Tibial artery (tissue), 4 donors: Measurements from ENCODE around the gene ST3GAL2.

Source experiments
- DNase-seq, 2 donors: peaks; one replicate each; pipeline ENCODE4 v3.0.0-alpha.2; 2019
- H3K27ac ChIP-seq, 2 donors: fragments of 200-600 bp; sonication (generic) in 1 of 2; 1 replicate in 1 of 2; 2 replicates in 1 of 2; pipeline ENCODE4 v1.5.1; 2018 to 2019; ENCODE audit warnings: mild to moderate bottlenecking in 1 of 2
- H3K27me3 ChIP-seq, 2 donors: fragments of 200-600 bp; sonication (generic) in 1 of 2; one replicate each; pipeline versions ENCODE4 v1.5.1 to v1.6.0; 2016 to 2019
- H3K36me3 ChIP-seq, 3 donors: fragments of 200-600 bp; sonication (generic) in 2 of 3; one replicate each; pipeline ENCODE4 v1.5.1; 2016 to 2019; ENCODE audit warnings: mild to moderate bottlenecking in 2 of 3
- H3K4me1 ChIP-seq, 4 donors: fragments of 200-600 bp; sonication (generic) in 2 of 4; 1 replicate in 3 of 4; 2 replicates in 1 of 4; pipeline ENCODE4 v1.5.1; 2016 to 2019
- H3K4me3 ChIP-seq, 2 donors: fragments of 200-600 bp; sonication (generic) in 1 of 2; 1 replicate in 1 of 2; 2 replicates in 1 of 2; pipeline ENCODE4 v1.5.1; 2018 to 2019; ENCODE audit warnings: mild to moderate bottlenecking in 2 of 2
- H3K9me3 ChIP-seq, 3 donors: fragments of 200-600 bp; sonication (generic) in 1 of 3; one replicate each; pipeline ENCODE4 v1.5.1; 2016 to 2019
- CTCF ChIP-seq, 2 experiments: fragments of 200-600 bp in 1 of 2; fragments of 450-650 bp in 1 of 2; IDR thresholded peaks; one replicate each; pipeline ENCODE4 v1.5.1; 2017 to 2019; ENCODE audit warnings: antibody characterized with exemption in 2 of 2, mild to moderate bottlenecking in 1 of 2, moderate library complexity in 1 of 2
- intact Hi-C: fragments of 100-400 bp; cut with DNase I; formaldehyde crosslinking; loops from one replicate; pipeline ENCODE4 v1.15.0; 2023; ENCODE audit warnings: low total_unique reads

Gene ST3GAL2

GRCh38 chr16:70395345-70395901 lies 43.5 kb downstream of the ST3GAL2 start:
- DNase-seq: peak; percentile 32 to 75
- Histone ChIP-seq H3K27ac (no peak overlapping the region), H3K4me1 (peaks cover 0 to 8% (median 6%) of the 10 kb centered on the region in 4 donors), H3K36me3 (peaks cover 7 to 49% (median 27%) of the 10 kb centered on the region in 3 donors), H3K27me3 (no peaks in the 10 kb centered on the region), H3K9me3 (no peaks in the 10 kb centered on the region), H3K4me3 (no peak overlapping the region)
- intact Hi-C loops: no loop called here
- peak; percentile 39 to 45 for TF ChIP-seq CTCF (IDR thresholded peaks at IDR 0.05)

- no peak overlapping the region for H3K4me3 ChIP-seq
- intact Hi-C loops: no loop called here
- peaks cover 7 to 43% (median 27%) of the 10 kb centered on the region in 3 donors for H3K36me3 ChIP-seq
- H3K27me3 ChIP-seq: no peaks in the 10 kb centered on the region
- H3K27ac ChIP-seq: no peak overlapping the region
- H3K9me3 ChIP-seq: no peaks in the 10 kb centered on the region
- no peak for TF ChIP-seq CTCF (IDR thresholded peaks at IDR 0.05)
- DNase-seq: no peak
- H3K4me1 ChIP-seq: peaks cover 0 to 8% (median 6%) of the 10 kb centered on the region in 4 donors
Measured at GRCh38 chr16:70394853-70395252, 44.0 kb downstream of the ST3GAL2 start.

DNA sequence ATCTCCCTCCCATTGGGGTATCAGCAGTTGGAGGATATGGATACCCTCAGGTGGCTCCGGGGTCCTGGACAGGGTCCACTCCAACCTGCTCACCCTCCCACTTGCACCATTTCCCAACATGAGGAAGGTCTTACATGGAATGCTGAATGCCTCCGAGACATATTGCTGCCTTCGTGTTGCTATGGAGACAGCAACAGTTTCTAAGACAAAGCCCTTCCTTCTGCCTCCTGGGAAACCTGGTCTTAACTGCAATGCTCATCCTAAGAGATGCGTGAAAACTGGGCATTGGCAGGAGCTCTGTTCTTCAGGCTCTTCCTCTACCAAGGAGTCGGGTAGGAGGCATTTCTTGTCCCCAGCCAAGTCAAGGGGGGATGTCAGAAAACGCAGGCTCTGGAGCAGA lies 45.2 kb downstream of the ST3GAL2 start:
- intact Hi-C loops: no loop called here
- DNase-seq: no peak
- Histone ChIP-seq H3K27ac (no peak overlapping the region), H3K4me1 (peaks cover 0 to 8% (median 6%) of the 10 kb centered on the region in 4 donors), H3K9me3 (no peaks in the 10 kb centered on the region), H3K36me3 (peaks cover 6 to 33% (median 21%) of the 10 kb centered on the region in 3 donors), H3K4me3 (no peak overlapping the region), H3K27me3 (no peaks in the 10 kb centered on the region)
- no peak for TF ChIP-seq CTCF (IDR thresholded peaks at IDR 0.05)

DNA sequence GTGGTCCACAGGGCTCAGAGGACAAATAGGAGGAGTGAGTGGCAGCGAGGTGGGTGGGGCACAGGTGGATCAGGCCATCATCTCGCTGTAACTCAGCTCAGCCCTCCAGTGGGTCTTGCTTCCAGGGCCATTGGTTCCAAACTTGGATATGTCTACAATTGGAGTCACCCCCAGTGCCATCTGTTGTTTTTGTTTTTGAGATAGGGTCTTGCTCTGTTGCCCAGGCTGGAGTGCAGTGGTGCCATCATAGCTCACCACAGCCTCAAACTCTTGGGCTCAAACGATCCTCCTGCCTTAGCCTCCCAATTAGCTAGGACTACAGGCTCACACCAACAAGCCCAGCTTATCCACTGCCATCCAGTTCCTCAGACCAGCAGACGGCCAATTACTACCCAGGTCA lies 46.3 kb downstream of the ST3GAL2 start:
- no peak for TF ChIP-seq CTCF (IDR thresholded peaks at IDR 0.05)
- peaks cover 10 to 33% (median 21%) of the 10 kb centered on the region in 3 donors for H3K36me3 ChIP-seq
- intact Hi-C loops: no loop called here

GRCh38 chr16:70391881-70392481 lies 46.9 kb downstream of the ST3GAL2 start:
- TF ChIP-seq CTCF (IDR thresholded peaks at IDR 0.05): no peak
- no peaks in the 10 kb centered on the region for H3K27me3 ChIP-seq
- peaks cover 0 to 8% (median 6%) of the 10 kb centered on the region in 4 donors for H3K4me1 ChIP-seq
- no peak overlapping the region for H3K27ac ChIP-seq
- peaks cover 11 to 39% (median 23%) of the 10 kb centered on the region in 3 donors for H3K36me3 ChIP-seq
- no peaks in the 10 kb centered on the region for H3K9me3 ChIP-seq
- intact Hi-C loops: no loop called here
- H3K4me3 ChIP-seq: no peak overlapping the region
- DNase-seq: peak in 1 of 2 donors; percentile 56

More for the DNA sequence above, 46.3 kb downstream of the ST3GAL2 start:
- H3K4me3 ChIP-seq: no peak overlapping the region
- DNase-seq: no peak
- H3K27me3 ChIP-seq: no peaks in the 10 kb centered on the region
- H3K4me1 ChIP-seq: peaks cover 0 to 8% (median 6%) of the 10 kb centered on the region in 4 donors
- no peaks in the 10 kb centered on the region for H3K9me3 ChIP-seq
- no peak overlapping the region for H3K27ac ChIP-seq
